Skin of body (tissue), 2 donors: Measurements from ENCODE around the gene SMARCD2. TPM values are rescaled to one million over a fixed set of nuclear protein-coding genes. Genes with fewer than 3 reads are reported as not detected.

Experiments
- DNase-seq: peaks from one replicate; lab custom pipeline; 2025; lab: John Stamatoyannopoulos, UW
- total RNA-seq: library from RNA; depleted of rRNA; stranded (reverse); fragments of >200 nt; gene quantifications from one replicate; pipeline ENCODE4 v1.2.3, GENCODE V29; 2014

The SMARCD2 gene
- total RNA-seq, 1 donor from 2014 or later, result 83.5 TPM

DNA sequence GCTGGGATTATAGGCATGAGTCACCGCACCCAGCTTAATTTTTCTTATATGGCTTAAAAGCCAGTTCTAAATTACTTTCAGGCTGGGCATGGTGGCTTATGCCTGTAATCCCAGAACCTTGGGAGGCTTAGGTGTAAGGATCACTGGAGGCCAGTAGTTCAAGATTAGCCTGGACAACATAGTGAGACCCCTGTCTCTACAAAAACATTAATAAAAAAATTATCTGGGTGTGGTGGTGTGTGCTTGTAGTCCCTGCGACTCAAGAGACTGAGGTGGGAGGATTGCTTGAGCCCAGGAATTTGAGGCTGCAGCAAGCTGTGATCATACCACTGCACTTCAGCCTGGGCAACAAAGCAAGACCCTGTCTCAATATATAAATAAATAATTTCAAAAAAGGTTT, 10.8 kb upstream of the SMARCD2 start:
- no peak for DNase-seq

DNA sequence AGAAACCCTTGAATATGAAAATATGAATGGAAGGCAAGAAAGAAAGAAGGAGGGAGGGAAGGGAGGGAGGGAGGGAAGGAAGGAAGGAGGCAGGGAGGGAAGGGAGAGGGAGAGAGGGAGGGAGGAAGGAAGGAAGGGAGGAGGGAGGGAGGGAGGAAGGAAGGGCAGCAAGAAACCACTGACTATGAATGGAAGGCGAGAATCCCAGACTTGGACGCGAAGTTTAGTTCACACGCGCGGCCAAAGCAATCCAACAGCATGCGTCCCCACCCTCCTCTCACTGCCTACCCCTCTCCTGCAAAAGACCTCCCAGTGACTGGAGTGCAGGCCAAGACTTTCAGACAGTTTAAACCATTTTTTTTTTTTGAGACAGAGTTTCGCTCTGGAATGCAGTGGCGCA, 7.9 kb upstream of the SMARCD2 start:
- DNase-seq, result no peak

DNA sequence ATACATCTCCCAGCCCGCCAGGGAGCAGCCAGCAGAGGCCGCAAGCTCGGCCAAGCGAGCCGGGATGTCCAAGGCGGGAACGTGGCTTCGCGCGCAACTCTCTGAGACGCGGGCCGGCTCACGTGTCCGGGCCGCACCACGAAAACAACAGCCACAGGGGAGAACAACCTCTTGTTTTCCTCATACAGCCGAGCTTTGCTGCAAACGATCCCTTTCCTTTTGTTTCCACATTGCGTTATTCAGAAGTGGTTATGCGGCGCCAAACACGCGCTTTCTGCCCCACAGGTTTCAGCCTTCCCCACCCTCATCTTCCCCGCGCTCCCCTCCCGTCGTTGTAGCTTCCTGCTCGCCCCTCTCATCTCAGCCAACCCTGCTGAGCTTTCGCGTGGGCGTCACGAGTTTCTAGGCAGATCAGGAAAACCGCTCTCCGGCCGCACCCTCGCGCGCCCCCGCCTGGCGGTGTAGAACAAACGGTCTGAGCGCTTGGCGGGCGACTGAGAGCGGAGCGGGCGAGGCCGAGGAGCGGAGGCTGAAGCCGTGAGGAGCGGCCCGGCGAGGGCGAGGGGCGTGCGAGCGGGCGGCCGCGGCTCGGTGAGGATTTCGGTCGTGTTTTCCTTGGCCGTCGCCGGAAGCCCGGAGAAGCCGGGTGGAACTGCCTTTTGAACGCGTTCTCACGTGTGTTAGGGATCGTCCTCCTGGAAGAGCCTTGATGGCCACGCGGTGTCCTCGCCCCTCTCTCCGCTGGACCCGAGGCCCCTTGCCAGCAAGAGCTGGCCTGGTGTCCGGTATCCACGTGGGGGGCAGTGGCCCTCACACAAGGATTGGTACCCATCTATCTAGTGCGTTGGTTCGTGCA, 6.6 kb upstream of the SMARCD2 start:
- peak; percentile 80 for DNase-seq

DNA sequence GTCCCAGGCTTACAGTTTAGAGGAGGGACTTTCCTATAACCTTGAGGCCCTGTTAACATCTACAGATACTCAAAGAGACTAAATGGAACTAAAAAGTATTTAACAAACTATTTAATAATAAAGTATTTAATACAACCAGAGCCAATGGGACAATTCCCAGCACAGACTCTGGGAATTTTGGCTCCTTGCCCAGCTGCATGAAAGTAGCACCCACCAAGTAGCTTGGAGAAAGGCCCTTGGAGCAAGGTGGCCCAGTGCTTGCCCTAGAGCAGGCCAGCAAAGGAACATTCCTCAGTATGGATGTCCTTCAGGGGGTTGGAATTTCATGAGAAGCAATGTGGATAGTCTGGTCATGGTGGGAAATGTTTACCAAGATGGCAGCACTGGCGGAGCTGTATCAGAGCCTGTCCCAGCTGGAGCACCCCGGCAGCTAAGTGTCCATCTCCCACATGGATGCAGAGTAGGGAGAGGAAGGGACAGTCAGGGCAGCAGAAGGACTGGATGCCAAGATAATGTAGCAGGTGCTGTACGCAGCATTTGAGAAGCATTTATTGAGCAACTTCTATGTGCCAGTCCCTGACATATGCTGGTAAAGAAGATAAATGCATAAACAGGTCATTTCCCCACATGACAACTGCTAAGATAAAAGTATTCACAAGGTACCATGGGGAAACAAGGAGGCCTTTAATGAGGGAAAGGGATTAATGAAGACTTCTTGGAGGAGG, 5.2 kb upstream of the SMARCD2 start:
- no peak for DNase-seq

DNA sequence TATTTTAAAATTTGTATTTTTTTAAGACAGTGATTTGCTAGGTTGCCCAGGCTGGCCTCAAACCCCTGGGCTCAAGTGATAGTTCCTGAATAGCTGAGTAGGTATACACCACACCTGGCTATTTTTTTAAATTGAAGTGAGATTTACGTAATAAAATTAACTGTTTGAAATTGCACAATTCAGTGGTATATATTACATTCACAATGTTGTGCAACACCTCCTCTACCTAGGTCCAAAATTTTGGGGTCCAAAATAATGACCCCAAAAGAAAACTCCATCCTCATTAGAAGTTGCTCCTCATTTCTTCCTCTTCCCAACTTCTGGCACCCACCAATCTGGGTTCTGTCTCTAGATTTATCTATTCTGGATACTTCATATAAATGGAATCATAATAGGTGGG, 3.0 kb upstream of the SMARCD2 start:
- DNase-seq, result no peak

DNA sequence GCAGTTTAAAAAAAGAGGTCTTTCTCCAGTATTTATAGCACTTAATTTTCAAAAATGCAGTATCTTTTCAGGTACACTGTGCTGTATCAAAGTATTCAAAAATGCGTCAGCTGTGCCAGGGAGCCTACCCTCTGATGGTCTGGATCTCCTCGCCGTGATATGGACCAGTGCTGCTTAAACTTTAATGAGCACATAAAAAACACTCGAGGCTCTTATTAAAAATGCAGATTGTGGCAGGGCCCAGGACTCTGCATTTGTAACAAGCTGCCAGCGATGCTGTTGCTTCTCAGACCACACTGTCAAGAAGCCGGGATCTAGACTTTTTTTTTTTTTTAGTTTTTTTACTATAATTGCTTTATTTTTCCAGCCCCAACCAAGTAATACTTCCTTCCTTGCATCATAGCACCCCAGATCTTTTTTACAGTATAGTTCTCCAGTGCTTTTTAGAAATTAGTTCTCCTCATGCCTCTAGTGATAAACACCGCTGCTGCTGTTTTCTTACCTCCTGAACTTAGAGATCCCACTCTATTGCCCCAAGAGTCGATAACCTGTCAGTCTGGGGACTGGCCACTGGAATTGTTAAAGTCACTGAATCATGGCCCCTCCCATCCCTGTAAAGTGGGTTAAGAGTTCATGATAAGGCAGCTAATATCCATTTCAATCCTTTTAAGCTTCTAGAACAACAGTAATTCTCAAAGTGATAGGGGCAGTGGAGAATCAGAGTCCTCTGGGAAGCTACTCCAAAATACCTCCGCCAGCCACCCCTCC, 1.6 kb upstream of the SMARCD2 start:
- no peak for DNase-seq

DNA sequence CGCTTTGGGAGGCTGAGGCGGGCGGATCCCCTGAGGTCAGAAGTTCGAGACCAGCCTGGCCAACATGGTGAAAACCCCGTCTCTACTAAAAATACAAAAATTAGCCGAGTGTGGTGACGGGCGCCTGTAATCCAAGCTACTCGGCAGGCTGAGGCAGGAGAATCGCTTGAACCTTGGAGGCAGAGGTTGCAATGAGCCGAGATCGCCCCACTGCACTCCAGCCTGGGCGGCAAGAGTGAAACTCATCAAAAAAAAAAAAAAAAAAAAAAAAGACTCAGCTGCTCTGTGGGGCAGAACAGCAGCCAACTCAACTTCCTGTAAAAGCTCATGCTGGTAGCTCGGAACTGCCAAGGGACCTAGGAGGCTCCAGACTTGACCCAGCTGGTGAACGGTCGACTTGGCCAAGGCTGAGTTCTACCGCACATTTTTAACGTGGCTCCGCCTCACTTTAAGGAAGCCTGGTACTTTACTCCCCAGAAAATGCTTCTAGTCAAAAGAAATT, 953 bp upstream of the SMARCD2 start:
- DNase-seq, result peak; percentile 47

DNA sequence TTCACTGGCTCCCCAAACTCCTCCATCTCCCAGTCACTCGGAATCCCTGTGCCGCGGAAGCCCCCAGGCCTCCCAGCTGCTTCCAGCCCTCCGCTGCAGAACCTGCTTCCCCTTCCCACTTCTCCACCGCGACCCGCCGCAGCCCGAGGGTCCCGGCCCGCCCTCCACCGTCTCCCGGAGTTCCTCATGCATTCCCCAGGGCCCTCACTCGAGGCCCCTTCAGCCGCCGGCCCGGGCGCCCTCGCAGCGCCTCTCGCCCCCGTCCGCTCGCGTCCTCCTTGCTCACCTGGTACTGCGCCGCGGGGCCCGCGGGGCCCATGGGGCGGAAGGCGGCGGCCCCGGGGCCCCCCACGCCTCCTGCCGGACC, 329 bp downstream of the SMARCD2 start:
- DNase-seq, result no peak

DNA sequence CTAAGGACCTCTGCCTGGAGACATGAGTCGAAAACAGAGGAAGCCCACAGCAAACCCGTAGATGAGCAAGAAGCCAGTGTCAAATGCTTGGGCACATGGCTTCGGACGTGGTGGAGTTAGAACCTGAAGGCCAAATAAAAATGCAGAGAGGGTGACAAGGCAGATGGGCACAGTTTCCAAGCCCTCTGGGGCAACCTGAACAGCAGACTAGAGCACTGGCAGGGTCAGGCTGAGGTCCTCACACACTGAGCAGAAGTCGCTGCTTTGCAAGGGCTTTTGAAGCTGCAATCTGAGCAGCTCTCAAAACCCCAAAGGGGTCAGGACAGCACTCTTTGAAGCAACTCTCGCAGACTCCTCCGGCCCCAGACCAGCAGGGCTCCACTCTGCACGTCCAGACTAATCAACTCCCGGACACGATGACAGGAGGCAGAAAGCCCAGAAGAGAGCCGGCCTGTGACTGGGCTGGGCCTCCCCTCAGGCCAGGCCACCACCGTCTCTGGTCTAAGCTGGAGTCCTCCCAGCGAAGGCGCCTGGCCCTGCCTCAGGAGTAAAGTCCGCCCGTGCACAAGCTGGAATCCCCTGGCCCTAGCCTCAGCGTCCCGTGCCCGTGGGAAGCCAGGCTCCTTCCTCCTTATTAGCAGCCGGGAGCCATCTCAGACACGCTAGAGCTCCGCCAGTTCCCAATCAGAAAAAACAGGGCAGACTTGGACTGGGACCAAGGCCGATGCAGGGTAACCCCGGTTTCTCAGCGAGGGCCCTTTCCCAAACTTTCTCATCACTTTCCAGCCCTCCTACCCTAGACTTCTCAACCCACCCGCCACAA, 924 bp downstream of the SMARCD2 start:
- DNase-seq, result no peak

DNA sequence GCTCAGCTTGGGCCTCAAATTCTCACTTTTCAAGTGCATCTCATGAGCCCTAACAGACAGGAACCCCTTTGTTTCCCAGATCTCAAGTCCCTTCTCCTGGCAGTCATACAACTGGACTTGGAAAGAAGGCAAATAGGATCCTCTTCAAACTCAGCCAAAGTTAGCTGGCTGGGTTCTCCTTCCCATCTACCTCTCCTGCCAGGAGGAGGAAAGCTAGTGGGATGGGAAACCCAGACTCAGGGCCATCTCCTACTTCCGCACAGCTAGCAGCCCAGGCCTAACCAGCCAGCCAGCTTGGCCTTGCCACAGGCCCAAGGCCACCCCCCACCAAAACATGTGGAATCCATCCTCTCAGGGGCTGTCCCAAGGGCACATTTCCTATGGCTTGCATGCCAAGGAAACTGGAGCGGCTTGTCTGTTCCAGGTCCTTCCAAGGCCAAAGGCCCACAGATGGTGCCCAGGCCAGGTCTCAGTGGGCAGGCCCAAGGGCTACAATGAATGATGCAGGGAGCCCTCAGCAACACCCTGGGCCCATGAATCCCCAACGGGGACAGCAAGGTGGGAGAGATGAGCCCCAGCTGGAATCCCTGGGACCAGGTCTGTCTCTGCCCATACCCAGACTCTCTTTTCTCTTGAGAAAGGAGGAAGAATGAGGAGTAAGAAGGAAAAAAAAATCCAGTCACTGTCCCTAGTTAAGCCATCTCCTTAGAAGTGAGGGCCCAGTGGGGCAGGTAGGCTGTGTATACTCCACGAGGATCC, 1.7 kb downstream of the SMARCD2 start:
- peak; percentile 36 for DNase-seq

DNA sequence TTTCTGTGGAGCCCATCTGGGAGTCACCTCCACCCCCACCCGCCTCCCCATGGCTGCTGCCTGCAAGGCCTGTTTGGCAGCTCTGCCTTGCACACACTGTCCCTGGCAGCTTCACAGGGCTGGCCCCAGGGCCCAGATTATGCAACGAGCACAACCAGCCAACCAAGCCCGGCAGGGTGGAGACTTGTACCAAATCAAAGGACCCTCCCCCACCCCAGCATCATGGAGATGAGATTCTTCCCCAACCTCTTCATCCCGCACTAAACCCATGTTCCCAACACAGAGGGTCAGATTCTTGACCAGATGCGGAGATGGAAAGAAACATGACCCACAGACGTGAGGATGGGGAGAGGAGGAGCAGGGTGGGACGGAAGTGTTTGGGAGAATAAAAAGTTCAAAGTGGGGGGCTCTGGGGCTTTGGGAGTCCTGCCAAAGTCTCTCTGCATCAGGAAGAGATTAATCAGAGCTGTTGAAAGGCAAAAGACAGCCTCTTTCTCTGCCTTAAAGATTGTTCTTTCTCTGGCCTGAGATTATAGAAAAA, 3.8 kb downstream of the SMARCD2 start:
- DNase-seq, result peak; percentile 97

DNA sequence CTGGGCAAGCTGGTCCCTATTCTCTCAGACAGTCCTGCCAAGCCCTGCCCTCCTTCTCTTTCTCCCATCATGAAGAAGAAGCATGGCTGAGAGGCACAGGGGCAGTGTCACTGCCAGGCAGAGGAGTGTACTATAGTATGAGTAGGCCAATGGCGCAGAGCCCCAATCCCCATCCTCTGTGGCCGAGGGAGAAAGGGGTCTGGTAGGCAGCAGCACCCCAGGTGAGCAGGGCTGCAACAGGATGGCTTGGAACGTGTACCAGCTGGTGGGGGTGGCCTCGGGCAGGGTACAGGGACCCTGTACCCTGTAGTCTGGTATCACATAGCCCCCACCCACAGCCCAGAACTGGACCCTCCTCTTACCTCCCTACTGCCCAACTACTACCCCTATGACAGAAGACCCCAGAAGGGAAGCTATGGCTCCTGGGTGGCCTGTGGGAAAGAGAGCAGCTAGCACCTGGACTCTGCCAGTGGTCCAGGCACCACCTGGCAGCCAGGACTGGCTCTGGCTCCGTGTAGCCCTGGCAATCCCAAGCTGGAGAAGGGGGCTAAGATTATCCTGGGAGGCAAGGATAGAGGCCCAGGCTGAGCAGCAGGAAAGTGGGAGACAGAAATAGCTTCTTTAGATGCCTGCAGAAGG, 4.4 kb downstream of the SMARCD2 start:
- DNase-seq, result no peak

DNA sequence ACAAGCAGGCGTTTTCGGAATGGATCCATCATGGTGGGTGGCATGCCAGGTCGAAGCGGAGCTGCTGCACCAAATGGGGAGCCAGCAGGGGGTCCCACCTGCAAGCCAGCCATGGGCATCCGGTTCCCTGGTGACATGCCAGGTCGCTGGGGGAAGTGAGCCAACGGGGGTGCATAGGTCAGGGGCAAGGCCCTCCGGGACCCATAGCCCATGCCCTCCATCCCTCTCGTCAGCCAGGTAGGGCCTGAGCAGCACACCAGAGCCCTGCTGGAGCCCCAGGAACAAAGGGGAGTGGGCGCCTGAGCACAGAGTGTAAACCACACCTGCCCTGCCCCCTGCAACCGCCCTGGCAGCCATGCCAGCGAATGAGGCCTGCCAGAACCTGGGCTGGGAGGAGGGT, 5.0 kb downstream of the SMARCD2 start:
- DNase-seq, result no peak

DNA sequence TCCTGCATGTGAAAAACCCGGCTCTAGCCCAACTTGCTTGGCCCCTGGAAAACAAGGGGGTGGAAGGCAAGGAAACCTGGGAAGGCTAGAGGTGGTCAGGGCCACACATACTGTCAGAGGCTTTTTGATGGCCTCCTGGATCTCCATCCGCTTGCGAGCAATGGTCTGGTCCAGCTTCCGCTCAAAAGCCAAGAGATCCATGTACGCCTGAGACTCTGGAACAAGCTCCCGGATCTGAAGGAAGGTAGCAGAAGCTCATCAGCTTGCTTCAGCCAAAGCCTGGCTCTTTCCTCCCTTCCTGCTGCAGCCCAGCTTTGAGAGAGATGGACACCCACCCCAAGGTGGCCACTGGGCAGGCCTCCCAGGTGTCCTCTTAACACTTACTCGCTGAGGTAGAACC, 5.7 kb downstream of the SMARCD2 start:
- DNase-seq, result no peak

DNA sequence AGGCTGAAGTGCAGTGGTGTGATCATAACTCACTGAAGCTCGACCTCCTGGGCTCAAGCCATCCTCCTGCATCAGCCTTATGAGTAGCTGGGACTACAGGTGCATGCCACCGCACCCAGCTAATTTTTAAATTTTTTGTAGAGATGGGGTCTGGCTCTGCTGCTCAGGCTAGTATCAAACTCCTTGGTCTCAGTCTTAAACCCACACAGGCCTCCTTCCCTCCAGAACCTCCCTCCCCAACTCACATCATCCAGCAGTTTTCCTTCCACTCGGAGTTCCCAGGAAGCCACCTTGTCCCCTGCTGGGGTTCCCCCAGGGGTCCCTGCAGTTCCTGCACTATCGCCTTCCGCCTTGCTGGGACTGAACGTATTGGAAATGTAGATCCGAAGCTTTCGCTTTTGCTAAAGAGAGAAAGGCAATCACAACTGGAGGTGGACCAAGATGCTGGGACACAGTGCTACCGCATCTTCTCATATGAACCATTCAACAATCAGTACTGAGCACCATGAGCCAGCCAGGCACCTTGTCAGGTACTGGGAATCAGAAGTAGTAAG, 7.2 kb downstream of the SMARCD2 start:
- DNase-seq, result no peak

DNA sequence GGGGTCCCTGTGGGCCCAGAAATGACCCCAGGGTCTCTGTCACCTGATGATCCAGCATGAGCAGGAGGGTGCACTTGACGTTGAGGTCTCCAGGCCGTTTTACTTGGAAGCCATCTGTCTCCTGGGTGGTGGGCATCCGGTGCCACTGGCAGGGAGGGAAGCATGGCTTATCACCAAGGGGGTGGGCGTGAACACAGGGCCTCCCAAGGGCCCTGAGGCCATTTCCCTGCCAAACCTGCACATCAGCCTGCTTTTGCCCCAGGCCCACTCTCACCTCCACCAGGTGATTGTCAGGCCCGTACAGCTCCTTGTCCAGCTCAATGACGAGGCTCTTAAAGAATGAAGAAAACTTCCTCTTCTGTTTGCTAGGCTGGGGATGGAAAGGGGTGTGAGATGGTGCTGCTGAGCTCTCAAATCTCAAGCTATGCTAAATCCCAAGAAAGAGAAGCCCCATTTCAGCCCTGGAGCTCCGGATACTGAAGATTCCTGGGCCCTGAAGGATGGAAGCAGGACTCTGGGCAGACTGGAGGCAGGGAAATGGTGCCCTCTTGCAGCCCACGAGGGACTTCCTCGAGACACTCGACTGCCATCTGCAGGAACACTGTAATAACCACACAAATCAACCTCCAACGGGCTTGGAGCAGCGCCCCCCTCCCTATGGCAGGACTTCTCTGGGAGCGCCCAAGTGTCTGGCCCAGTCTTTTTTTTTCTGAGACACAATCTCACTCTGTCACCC, 7.9 kb downstream of the SMARCD2 start:
- no peak for DNase-seq

DNA sequence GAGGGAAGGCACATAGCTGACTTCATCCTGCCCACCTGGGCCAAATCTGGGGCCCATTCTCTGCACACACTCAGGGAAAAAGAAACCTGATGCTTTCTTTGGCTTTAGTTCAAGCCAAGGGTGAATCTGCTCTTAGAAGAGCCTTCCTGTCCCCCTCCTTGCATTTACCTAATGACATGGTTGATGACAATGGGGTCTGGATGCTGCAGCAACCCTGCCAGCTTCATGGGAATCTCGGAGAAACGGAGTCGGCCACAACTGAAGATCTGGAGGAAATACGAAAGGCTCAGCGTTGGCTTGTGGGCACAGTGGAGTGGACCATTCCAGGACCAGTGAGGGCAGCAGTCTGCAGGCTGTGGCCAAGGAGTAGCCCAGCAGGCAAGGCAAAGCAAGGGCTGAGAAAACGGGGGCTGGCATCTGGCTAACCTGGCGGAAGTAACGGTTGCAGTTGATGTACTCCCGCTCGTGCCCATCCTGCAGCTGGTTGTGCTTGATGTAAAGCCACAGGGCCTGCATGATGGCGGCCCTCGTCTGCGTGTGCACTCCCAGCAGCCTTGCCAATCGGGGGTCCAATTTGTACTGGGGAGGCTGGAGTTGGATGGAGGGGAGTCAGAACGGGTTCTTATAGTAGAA, 8.6 kb downstream of the SMARCD2 start:
- DNase-seq, result no peak
